Neural progenitor cell (in vitro differentiated cells): ENCODE measurements around the gene MYEOV. TPM values are rescaled to one million over a fixed set of nuclear protein-coding genes. Genes with fewer than 3 reads are reported as not detected.

Experiments used
- DNase-seq: peaks from one replicate; pipeline ENCODE4 v3.0.0-alpha.2; 2016; ENCODE audit warnings: low spot score
- H2AFZ ChIP-seq: fragments of 200-600 bp; sonication (generic); replicated peaks from 2 replicates; pipeline ENCODE4 v1.6.1; 2016; ENCODE audit warnings: antibody characterized with exemption
- H3F3A ChIP-seq: fragments of 200-600 bp; sonication (generic); 2 replicates; pipeline ENCODE4 v1.6.1; 2016; ENCODE audit warnings: antibody characterized with exemption, low read depth
- H3K27ac ChIP-seq: fragments of 200-600 bp; sonication (generic); 2 replicates; pipeline ENCODE4 v1.5.1; 2016; ENCODE audit warnings: mild to moderate bottlenecking
- H3K27me3 ChIP-seq: fragments of 200-600 bp; sonication (generic); 2 replicates; pipeline ENCODE4 v1.6.1; 2016; ENCODE audit warnings: mild to moderate bottlenecking, moderate library complexity
- H3K36me3 ChIP-seq: fragments of 200-600 bp; sonication (generic); 2 replicates; pipeline ENCODE4 v1.5.1; 2016
- H3K4me1 ChIP-seq: fragments of 200-600 bp; sonication (generic); 2 replicates; pipeline ENCODE4 v1.6.1; 2016; ENCODE audit warnings: mixed run types
- H3K4me2 ChIP-seq: fragments of 200-600 bp; sonication (generic); 2 replicates; pipeline ENCODE4 v1.6.1; 2016
- H3K4me3 ChIP-seq: fragments of 200-600 bp; sonication (generic); 2 replicates; pipeline ENCODE4 v1.5.1; 2016
- H3K79me2 ChIP-seq: fragments of 200-600 bp; sonication (generic); 2 replicates; pipeline ENCODE4 v1.6.1; 2016; ENCODE audit warnings: low read depth
- H3K9ac ChIP-seq: fragments of 200-600 bp; sonication (generic); 2 replicates; pipeline ENCODE4 v1.6.1; 2016
- H3K9me3 ChIP-seq: fragments of 200-600 bp; sonication (generic); 2 replicates; pipeline ENCODE4 v1.5.1; 2016; ENCODE audit warnings: low read depth
- H4K20me1 ChIP-seq: fragments of 200-600 bp; sonication (generic); 2 replicates; pipeline ENCODE4 v1.6.1; 2016; ENCODE audit warnings: low read depth
- H3K27ac Mint-ChIP-seq: 3 replicates; pipeline ENCODE4 v1.8.0; 2021; ENCODE audit warnings: mixed read lengths
- H3K27me3 Mint-ChIP-seq: 2 replicates; pipeline ENCODE4 v1.8.0; 2022; ENCODE audit warnings: low read depth, mild to moderate bottlenecking, inconsistent platforms, moderate library complexity, mixed read lengths; ENCODE audit not compliant: insufficient read depth
- H3K36me3 Mint-ChIP-seq: 3 replicates; pipeline ENCODE4 v1.8.0; 2021; ENCODE audit warnings: mixed read lengths
- H3K4me1 Mint-ChIP-seq: 3 replicates; pipeline ENCODE4 v1.8.0; 2021; ENCODE audit warnings: mixed read lengths
- H3K4me3 Mint-ChIP-seq: 3 replicates; pipeline ENCODE4 v1.8.0; 2021; ENCODE audit warnings: mild to moderate bottlenecking, moderate library complexity, mixed read lengths
- H3K9me3 Mint-ChIP-seq: 3 replicates; pipeline ENCODE4 v1.8.0; 2020; ENCODE audit warnings: mixed read lengths
- EZH2 ChIP-seq: fragments of 200-600 bp; sonication (generic); IDR thresholded peaks from 2 replicates; pipeline ENCODE4 v1.6.1; 2017; ENCODE audit warnings: antibody characterized with exemption, mild to moderate bottlenecking, moderate library complexity
- EZH2phosphoT487 ChIP-seq: fragments of 200-600 bp; sonication (generic); IDR thresholded peaks from 2 replicates; pipeline ENCODE4 v1.6.1; 2017; ENCODE audit warnings: antibody characterized with exemption
- total RNA-seq: library from RNA; depleted of rRNA; stranded (reverse); fragments of >200 nt; gene quantifications from 2 replicates; pipeline ENCODE4 v1.2.3, GENCODE V29; 2015; ENCODE audit warnings: low replicate concordance
- TF ChIP-seq, protein P1 (sequence below): fragments of 200-600 bp; sonication (generic); IDR thresholded peaks from 2 replicates; pipeline ENCODE4 v1.5.1; 2017; ENCODE audit warnings: antibody characterized with exemption, mild to moderate bottlenecking

MYEOV gene
- total RNA-seq, 1 donor from 2014 or later: not detected

- Histone ChIP-seq H3K4me2 (no peak overlapping the region), H4K20me1 (no peaks in the 10 kb centered on the region), H3K27me3 (no peaks in the 10 kb centered on the region), H2AFZ (no peak overlapping the region), H3F3A (no peaks in the 10 kb centered on the region), H3K27ac (no peak overlapping the region), H3K9me3 (no peaks in the 10 kb centered on the region), H3K36me3 (no peaks in the 10 kb centered on the region), H3K9ac (no peak overlapping the region), H3K4me1 (no peaks in the 10 kb centered on the region), H3K79me2 (no peaks in the 10 kb centered on the region), H3K4me3 (no peak overlapping the region)
- H3K4me1 Mint-ChIP-seq: peaks cover 8% of the 10 kb centered on the region
- peaks cover 9% of the 10 kb centered on the region for H3K9me3 Mint-ChIP-seq
- H3K36me3 Mint-ChIP-seq: no peaks in the 10 kb centered on the region
- TF ChIP-seq EZH2phosphoT487 (no peak), EZH2 (no peak)
- TF ChIP-seq, protein P1, sequence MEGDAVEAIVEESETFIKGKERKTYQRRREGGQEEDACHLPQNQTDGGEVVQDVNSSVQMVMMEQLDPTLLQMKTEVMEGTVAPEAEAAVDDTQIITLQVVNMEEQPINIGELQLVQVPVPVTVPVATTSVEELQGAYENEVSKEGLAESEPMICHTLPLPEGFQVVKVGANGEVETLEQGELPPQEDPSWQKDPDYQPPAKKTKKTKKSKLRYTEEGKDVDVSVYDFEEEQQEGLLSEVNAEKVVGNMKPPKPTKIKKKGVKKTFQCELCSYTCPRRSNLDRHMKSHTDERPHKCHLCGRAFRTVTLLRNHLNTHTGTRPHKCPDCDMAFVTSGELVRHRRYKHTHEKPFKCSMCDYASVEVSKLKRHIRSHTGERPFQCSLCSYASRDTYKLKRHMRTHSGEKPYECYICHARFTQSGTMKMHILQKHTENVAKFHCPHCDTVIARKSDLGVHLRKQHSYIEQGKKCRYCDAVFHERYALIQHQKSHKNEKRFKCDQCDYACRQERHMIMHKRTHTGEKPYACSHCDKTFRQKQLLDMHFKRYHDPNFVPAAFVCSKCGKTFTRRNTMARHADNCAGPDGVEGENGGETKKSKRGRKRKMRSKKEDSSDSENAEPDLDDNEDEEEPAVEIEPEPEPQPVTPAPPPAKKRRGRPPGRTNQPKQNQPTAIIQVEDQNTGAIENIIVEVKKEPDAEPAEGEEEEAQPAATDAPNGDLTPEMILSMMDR: no peak
- H3K4me3 Mint-ChIP-seq: no peak overlapping the region
- H3K27ac Mint-ChIP-seq: no peak overlapping the region
- peaks cover 6% of the 10 kb centered on the region for H3K27me3 Mint-ChIP-seq
- DNase-seq: no peak
Measured at GRCh38 chr11:69344570-69345145, 50.7 kb downstream of the MYEOV start.

Other genes with a start within 250 kb of the MYEOV start
- gene TPCN2, start 245.2 kb upstream of the MYEOV start, total RNA-seq: 7.2 and 10.9 TPM in 2 replicates
- 1.5 and 2.0 TPM in 2 replicates for gene SMIM38, start 138.2 kb upstream of the MYEOV start, total RNA-seq
- gene LINC01488, start 187.5 kb downstream of the MYEOV start, total RNA-seq: 0.09 TPM in 1 of 2 replicates, not detected in the other